GM18868 (cell line): ENCODE results near the gene SKAP2.

Source experiments
- ATAC-seq: cut with Tn5 transposase; IDR thresholded peaks from one replicate; pipeline ENCODE4 v1.9.1; 2021; ENCODE audit warnings: mild to moderate bottlenecking, moderate library complexity; ENCODE audit not compliant: unreplicated experiment

The SKAP2 gene

DNA sequence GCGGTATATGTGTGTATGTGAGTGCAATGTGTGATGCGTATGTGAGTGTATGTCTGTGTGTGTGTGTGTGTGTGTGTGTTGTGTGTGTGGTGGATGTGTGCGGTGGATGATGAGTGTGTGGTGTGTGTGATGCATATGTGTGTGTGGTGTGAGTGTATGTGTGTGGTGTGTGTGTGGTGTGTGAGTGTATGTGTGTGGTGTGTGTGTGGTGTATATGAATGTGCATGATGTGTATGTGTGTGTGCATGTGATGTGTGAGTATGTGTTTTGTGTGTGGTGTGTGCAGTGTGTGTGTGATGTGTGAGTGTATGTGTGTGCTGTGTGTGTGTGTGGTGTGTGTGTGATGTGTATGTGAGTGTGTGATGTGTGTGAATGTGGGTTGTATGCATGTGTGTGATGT lies 222.0 kb downstream of the SKAP2 start:
- ATAC-seq = no peak

DNA sequence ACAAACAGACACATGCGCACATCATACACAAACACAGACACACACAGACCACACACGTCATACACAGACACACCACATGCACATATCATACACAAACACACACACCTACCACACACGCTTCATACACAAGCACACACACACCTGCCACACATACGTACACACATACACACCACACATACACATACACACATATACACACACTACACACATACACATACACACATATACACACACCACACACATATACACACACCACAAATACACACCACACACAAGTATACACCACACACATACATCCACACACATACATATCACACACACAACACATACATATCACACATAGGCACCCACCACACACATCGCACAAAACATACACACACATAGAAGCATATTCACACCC lies 224.7 kb downstream of the SKAP2 start:
- ATAC-seq = no peak

DNA sequence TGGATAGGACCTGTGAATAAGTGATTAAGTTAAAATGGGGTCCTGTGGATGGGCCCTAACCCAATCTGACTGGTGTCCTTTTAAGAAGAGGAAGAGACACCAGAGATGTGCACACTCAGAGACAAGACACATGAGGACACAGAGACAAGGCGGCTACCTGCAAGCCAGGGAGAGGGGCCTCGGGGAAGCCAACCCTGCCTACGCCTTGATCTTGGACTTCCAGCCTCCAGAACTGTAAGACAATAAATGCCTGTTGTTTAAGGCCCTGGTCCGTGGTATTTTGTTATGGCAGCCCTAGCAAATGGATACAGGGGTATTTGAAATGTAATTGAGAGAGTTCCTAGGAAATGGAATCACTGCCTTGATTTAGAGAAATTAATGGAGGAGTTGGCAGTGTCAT lies 225.3 kb downstream of the SKAP2 start:
- no peak for ATAC-seq

DNA sequence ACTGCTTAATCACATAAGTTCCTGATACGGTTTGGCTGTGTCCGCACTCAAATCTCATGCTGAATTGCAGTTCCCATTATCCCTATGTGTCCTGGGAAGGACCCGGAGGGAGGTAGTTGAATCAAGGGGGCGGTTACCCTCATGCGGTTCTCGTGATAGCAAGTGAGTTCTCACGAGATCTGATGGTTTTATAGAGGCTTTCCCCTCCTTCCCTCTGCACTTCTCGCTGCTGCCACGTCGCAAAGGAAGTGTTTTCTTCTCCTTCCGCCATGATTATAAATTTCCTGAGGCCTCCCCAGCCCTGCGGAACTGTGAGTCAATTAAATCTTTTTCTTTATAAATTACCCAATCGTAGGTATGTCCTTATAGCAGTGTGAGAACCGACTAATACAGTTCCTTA lies 226.2 kb downstream of the SKAP2 start:
- ATAC-seq = no peak

DNA sequence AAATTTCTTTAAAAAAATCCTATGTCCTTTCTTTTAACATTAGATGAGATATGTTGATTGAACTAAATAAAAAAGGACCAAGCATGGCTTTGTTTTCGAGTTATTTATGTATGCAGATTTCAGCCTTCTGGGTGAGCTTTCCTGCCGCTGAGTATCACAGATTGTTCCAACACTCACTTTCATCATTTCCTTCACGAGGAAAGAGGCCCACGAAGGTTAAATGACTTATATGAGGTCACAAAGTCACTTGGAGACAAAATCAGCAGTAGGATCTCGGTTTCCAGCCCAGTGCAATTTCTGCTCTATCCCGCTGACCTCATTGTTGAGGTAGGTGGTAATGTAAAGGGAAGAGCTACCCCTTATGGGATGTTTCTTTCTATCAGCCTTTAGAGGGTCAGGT lies 226.8 kb downstream of the SKAP2 start:
- ATAC-seq = no peak

DNA sequence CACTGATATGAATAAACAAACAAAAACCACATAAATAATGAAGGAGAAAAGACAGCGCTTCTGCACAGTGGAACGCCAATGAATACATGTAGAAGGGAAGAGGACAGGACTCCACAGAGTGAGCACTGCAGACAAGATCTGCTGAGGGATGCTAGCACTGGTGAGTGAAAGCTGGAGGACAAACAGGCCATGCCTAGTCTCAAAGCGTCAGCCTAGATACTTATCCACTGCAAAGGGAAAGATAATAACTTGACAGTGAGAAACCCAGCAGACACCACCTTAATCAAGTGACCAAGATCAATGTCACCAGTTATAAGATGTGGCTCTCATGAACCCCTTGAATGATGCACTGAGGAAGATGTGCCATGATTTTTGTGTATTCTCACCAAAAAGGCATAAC lies 227.6 kb downstream of the SKAP2 start:
- ATAC-seq = no peak

DNA sequence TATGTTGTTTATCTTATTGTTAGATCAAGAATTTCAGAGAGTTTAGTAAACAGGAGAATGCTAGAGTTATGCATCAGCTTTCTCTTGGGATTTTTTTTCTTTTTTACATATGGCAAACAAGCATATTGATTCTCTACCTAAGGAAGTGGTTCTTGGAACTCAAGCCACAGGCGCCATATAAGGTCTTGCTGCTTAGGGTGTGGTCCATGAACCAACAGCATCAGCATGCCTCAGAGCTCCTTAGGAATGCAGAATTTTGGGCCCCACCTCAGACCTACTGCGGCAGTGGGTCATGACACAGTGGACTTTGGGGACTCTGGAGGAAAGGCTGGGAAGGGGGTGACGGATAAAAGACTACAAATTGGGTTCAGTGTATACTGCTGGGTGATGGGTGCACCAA lies 230.8 kb downstream of the SKAP2 start:
- ATAC-seq = no peak

DNA sequence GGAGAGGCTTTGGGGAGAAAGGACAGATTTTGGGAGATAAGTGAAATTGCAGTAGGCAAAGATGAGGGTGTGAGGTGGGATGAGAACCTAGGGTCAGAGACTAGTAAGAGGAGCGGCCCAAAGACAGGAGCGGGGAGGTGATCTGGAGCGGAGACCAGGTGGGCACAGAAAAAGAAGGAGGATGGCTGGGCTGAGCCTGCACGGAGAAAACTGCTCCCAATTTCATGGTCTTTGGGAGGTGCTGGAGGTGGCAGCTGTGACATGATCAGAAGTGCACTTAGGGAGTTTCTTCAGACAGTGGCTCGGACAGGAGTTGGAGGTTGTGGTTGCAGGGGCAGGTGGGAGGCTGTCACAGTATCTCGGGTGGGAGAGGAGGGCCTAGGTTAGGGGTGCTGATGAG lies 232.8 kb downstream of the SKAP2 start:
- no peak for ATAC-seq

DNA sequence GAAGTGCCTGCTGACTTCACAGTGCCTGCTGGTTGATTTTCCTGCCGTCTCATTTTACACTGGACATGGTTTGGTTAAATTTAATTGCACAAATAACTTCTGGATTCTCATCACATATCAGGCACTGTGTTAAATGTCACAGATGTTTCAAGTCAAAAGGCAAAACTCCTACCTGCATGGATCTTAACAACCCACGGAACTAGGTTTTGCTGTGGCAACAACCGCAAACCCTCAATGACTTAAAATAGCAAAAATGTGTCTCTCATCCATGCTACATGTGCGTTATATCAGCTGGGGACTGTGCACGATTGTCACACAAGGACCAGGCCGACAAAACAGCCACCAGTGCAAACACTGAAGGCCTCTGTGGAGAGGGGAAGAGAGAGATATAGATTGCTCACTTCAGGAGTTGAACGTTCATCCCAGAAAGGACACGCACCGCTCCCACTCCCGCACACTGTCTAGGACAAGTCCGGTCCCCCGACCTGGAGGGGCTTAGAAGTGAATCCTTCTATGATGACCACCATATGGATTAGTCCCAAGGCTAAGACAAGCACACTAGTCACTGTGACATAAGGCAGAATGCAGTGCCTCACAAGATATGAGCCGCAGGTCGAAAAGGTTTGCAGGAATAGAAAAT lies 233.3 kb downstream of the SKAP2 start:
- ATAC-seq = no peak

DNA sequence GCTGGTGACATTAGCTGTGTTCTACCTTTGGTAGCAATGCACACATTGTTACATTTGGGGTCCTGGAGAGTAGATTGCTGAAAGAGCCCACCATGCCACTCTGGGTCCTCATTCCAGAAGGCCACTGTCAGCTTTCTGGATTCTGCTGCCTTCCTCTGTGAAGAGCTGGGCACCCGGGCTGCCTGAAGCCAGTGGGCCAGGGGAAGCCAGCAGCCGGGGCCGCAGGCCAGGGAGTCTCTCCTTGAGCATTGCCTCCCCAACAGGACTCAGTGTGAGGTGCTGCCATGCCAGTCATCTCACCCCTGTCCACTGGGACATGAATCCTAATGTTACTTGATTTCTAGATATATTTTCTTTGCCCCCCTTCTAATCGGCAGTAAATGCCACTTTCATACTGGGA lies 234.0 kb downstream of the SKAP2 start:
- ATAC-seq = no peak

DNA sequence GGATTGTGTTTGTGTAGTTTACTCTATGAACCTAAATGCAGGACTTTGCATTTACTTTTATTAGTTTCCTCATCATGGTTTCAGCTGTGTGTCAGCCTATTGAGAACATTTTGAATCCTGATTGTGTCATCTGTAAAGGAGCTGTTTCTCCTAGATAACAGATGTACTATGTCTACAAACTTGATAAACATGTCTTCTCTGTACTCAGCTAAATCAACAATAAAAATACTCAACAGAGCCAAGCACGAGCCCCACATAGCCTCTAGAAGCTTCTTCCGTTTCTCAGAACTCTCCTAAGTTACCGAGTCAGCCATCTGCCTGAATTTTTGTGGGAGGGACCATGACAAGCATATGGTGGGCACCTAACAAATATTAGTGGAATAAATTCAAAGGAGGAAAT lies 234.7 kb downstream of the SKAP2 start:
- no peak for ATAC-seq

DNA sequence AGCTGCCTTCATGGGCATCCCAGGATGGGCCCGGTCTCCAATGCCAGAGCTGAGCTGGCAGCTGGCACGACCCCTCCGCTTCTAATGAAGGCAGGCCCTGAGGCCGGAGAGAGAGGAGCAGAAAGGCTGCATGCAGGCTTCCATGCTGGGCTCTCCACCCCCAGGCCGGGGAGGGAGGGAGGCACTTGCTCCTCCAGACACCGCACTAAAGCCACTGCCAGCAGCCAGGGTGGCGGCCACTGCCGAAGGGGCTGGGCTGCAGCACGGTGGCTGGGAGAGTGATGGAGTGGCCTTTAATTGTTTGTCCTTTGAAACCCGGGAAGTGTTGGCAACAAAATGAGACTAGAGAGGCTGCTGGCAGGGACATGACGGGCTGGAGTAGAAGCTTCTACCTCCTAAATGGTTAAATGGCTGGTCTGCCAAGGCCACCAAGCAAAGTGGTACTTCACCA lies 236.5 kb downstream of the SKAP2 start:
- ATAC-seq = no peak

DNA sequence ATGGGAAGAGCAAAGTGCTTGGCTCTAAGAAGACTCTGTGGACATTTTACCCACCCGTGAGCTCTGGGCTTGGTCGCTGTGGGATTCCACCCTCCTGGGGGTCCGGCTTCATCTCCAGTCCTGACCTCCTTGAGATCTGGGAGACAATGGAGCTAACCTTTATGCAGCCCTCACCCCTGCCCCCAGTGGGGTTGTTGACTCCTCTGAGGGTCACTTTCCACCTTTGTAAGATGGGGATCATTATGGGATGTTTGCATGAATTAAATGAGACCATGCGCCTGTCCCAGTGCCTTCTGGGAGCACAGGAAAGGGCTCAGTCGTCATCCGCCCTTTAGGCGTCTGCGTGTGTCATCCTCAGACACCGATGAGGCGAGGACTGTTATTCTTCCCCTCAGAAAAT lies 237.2 kb downstream of the SKAP2 start:
- ATAC-seq = no peak

DNA sequence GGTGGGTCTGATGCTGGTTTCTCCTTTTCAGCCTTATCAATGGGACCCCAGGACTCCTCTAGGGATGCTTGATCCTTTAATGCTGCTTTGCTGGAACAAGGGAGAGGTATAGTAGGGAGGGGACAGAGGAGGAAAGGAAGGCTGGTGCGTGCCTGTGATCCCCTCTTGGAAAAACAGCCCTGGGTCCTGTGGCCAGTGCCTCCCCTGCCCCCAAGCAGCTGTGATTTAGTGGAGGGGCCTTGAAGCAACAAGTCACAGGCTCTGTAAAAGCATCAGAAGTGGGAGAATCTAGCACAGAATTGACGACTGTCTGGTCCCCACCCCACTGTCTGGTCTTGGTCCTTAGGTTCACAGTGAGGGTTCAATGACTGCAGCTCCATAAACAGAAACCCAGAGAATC lies 237.7 kb downstream of the SKAP2 start:
- no peak for ATAC-seq

DNA sequence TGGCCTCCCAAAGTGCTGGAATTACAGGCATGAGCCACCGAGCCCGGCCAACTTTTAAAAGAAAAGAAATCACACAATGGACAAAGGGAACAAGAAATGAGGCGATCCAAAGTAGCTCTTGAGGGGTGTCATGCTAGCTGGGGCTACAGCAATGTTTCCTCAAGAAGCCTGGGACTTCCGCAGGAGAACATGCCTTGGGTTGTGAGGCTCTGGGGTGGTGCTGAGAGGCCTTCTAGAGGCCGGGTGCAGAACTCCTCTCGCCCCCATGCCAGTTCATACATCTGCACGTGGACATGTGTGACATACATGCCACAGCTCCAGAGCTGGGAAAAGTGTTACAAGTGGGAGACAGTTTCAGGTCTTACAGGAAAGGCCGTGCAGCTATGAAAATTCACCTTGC lies 238.2 kb downstream of the SKAP2 start:
- no peak for ATAC-seq

DNA sequence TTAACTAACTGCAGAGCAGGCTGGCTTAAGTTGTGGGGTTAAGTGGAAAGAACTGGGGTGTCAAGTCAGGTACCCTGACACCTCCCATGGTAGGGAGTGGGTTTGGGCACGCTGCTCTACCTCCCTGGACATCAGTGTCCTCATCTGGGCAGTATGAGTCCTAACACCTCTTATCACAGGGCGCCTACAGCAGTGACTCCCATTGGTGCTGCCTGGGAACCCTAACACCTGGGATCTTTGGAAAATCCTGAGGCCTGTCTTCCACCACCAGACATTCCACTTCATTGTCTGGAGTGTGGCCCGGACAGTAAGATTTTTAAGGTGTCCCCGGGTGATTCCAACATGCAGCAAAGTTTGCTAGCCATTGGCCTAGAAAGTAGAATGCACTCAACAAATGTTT lies 239.1 kb downstream of the SKAP2 start:
- ATAC-seq = no peak

DNA sequence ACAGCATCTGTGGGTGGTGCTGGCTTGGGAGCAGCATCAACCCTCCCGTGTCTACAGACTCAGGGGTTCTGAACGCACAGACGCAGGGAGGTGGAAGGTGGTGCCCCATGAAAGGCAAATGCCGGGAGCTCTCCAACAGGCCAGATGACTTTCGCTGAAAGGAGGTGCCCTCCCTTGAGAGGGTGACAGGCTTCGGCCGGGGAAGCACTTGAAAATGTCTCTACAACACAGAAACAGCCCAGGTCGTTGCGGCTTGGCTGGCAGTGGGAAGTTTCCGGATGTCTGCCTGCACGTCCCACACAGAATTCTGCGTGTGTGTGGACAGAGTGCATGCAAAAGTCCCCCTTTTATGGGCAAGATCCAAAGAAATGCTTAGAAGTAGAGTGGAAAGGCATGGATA lies 239.6 kb downstream of the SKAP2 start:
- no peak for ATAC-seq

DNA sequence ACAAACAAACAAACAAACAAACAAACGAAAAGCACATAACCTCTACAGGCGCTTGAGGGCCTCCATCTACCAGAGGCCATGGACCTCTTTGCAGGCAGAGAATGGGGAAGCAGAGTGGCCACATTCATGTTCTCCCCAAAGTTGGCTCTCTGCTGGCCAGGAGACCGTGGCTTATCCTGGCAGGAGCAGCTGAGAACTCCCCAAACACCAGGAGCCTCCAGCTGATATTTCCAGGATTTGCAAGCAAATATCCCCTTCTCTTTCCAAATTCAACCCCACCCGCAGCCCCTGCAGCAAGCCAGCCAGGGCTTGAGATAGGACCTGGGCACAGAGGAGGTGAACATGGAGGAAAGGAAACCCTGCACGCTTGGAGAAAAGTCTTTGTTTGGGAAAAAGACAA lies 240.0 kb downstream of the SKAP2 start:
- ATAC-seq = no peak

DNA sequence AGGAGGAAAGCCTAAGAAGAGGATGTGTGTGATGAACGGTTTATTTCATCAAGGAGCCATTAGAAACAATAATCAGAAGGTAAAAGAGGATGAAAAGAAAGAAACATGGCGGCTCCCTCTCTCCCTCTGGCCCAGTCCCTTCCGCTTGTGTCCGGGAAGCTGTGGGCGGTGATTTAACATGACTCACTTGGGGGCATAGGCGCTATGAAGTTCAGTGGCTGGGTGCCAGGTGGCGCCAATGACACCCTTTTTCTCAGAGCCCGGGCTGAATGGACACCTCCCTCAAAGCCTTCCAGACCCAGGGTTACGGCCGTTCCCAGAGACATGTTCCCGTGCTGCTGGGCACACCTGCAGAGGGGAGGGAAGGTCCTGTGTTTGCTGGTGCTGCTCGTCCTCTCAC lies 244.0 kb downstream of the SKAP2 start:
- no peak for ATAC-seq

DNA sequence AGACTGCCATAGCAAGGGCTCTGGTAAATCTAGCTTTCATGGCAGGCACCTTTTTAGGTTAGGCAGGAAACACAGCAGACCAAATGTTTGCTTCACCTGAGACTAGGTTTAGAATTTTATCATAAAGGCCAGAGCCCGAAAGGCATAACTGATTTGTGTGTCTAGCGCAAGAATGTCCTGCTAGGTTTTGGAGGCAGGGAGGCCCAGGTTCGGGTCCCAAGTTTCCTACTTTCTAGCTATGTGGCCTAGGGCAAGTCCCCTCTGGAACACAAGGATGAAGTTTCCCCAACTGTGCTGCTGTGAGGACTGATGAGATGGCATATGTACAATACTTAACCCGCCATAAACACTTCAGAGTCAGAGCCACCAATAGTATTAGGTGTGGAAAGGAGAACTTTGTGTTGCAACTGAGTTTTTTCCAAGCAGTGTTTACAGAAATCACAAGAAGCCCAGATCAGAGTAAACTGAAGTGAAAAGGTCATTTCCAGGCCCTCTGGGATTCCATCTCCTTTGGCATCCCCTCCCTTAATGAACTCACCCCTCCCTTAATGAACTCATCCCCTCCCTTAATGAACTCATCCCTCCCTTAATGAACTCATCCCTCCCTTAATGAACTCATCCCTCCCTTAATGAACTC lies 244.9 kb downstream of the SKAP2 start:
- no peak for ATAC-seq

DNA sequence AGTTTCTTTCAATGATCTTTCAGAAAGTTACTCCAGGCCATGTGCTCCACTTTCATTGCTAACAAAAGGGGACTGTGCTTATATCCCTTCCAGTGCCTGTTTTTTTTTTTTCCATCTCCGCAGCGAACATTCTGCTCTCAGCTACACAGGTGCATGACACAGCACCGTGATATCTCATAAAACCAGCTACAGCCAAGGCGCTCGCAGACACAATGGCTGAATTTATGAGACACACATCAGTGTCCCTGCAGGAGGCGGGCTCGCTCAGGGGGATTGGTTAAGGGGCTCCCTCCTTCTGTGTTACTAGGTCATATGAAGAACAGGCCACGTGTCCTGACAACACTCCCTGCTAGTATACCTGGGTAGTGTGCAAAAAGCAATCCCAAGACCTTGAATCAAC lies 245.5 kb downstream of the SKAP2 start:
- ATAC-seq = no peak

DNA sequence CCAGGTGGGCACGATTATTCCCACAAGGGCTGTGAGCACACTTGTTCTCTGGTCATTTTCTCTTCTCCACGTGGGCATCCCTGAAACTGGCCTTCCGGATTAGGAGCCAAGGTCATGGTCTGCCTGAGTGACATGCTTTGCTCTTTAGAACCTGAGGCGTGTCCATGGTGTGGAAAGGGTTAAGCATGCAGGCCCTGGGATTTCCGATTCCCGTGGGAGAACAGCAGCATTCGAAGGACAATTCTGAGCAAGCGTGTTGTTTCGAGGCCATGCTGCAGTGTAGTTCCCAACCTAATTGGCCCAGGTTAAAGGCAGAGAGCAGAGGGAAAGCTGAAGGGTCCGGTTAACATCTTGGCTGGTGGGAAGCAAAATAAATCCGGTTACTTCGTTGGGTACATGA lies 245.9 kb downstream of the SKAP2 start:
- no peak for ATAC-seq
